IMR-90 (cell line): Measurements from ENCODE around the gene SIRT2.

Source experiments
- BHLHE40 ChIP-seq: fragments of 150-350 bp; IDR thresholded peaks from 2 replicates; pipeline ENCODE4 v1.6.1; 2016; ENCODE audit warnings: mild to moderate bottlenecking, low read depth, low read length
- CEBPB ChIP-seq: IDR thresholded peaks from 2 replicates; pipeline ENCODE4 v1.6.1; 2012; ENCODE audit warnings: low read depth, low read length, improper control_type of control experiment
- MXI1 ChIP-seq: IDR thresholded peaks from 2 replicates; pipeline ENCODE4 v1.6.1; 2012; ENCODE audit warnings: low read depth, mild to moderate bottlenecking, low read length, moderate library complexity, borderline replicate concordance
- NFE2L2 ChIP-seq: fragments of 150-350 bp; IDR thresholded peaks from 2 replicates; pipeline ENCODE4 v1.6.1; 2016; ENCODE audit warnings: low read depth, mild to moderate bottlenecking, low read length
- POLR2A ChIP-seq: IDR thresholded peaks from 2 replicates; pipeline ENCODE4 v1.6.1; 2012; ENCODE audit warnings: mild to moderate bottlenecking, low read depth, low read length
- RAD21 ChIP-seq: IDR thresholded peaks from 2 replicates; pipeline ENCODE4 v1.6.1; 2012; ENCODE audit warnings: low read length, improper control_type of control experiment
- RFX5 ChIP-seq: IDR thresholded peaks from 2 replicates; pipeline ENCODE4 v1.8.0; 2012; ENCODE audit warnings: low read depth, mild to moderate bottlenecking, low read length, moderate library complexity
- SMC3 ChIP-seq: fragments of 150-350 bp; IDR thresholded peaks from 2 replicates; pipeline ENCODE4 v1.6.1; 2016; ENCODE audit warnings: low read depth, mild to moderate bottlenecking, antibody characterized with exemption, low read length, moderate library complexity
- TF ChIP-seq, protein P1 (sequence below): conservative IDR thresholded peaks from 2 replicates; pipeline ENCODE4 v1.5.1; 2012; ENCODE audit warnings: mild to moderate bottlenecking, low read depth, low read length, improper control_type of control experiment
- TF ChIP-seq, protein P2 (sequence below): fragments of 150-350 bp; IDR thresholded peaks from 2 replicates; pipeline ENCODE4 v1.6.1; 2016; ENCODE audit warnings: low read depth, mild to moderate bottlenecking, low read length, moderate library complexity, borderline replicate concordance
- TF ChIP-seq, protein P3 (sequence below): fragments of 150-350 bp; IDR thresholded peaks from 2 replicates; pipeline ENCODE4 v1.6.1; 2017; ENCODE audit warnings: mild to moderate bottlenecking, antibody characterized with exemption, low read length, low read depth

DNA sequence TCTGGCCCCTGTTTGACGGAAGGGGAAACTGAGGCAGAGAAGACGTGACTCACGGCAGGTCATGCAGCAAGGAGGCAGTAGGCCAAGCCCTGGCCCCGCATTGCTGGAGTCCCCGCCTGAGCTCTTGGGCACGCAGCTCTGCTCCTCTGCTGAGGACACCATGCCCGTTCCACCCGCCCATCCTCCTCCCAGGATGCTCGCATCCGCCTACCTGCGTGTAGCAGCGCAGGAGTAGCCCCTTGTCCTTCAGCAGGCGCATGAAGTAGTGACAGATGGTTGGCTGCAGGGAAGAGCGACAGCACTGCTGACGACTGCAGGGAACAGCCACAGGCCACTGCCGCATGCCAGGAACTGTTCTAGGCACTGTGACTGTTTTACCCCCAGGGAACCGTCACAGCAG lies 10.5 kb downstream of the SIRT2 start:
- TF ChIP-seq, protein P1, sequence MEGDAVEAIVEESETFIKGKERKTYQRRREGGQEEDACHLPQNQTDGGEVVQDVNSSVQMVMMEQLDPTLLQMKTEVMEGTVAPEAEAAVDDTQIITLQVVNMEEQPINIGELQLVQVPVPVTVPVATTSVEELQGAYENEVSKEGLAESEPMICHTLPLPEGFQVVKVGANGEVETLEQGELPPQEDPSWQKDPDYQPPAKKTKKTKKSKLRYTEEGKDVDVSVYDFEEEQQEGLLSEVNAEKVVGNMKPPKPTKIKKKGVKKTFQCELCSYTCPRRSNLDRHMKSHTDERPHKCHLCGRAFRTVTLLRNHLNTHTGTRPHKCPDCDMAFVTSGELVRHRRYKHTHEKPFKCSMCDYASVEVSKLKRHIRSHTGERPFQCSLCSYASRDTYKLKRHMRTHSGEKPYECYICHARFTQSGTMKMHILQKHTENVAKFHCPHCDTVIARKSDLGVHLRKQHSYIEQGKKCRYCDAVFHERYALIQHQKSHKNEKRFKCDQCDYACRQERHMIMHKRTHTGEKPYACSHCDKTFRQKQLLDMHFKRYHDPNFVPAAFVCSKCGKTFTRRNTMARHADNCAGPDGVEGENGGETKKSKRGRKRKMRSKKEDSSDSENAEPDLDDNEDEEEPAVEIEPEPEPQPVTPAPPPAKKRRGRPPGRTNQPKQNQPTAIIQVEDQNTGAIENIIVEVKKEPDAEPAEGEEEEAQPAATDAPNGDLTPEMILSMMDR = no peak
- TF ChIP-seq CEBPB (no peak), BHLHE40 (no peak), POLR2A (no peak), RAD21 (no peak), MXI1 (no peak), RFX5 (no peak), NFE2L2 (no peak), SMC3 (no peak)
- TF ChIP-seq, protein P2, sequence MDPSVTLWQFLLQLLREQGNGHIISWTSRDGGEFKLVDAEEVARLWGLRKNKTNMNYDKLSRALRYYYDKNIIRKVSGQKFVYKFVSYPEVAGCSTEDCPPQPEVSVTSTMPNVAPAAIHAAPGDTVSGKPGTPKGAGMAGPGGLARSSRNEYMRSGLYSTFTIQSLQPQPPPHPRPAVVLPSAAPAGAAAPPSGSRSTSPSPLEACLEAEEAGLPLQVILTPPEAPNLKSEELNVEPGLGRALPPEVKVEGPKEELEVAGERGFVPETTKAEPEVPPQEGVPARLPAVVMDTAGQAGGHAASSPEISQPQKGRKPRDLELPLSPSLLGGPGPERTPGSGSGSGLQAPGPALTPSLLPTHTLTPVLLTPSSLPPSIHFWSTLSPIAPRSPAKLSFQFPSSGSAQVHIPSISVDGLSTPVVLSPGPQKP = no peak
- TF ChIP-seq, protein P3, sequence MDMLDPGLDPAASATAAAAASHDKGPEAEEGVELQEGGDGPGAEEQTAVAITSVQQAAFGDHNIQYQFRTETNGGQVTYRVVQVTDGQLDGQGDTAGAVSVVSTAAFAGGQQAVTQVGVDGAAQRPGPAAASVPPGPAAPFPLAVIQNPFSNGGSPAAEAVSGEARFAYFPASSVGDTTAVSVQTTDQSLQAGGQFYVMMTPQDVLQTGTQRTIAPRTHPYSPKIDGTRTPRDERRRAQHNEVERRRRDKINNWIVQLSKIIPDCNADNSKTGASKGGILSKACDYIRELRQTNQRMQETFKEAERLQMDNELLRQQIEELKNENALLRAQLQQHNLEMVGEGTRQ = no peak
